ENCODE results near the gene ONECUT3.
"Not testable (repeated sequence)": the region's sequence is repeated elsewhere in the genome, so short reads cannot be mapped to it uniquely, and the experiment has no call there.

ONECUT3 gene

GRCh38 chr19:1758959-1759903 is 5.9 kb downstream of the ONECUT3 start:
- FAIRE-seq, result no peak

GRCh38 chr19:1760020-1760419 is 6.7 kb downstream of the ONECUT3 start:
- DNase-seq (ENCODE audit: insufficient read length) (no peak), FAIRE-seq (no peak)
- TF ChIP-seq POLR2A (IDR thresholded peaks at IDR 0.05; ENCODE audit: low read depth, low read length), result no peak

More at GRCh38 chr19:1758959-1759903, 5.9 kb downstream of the ONECUT3 start:
- TF ChIP-seq POLR2AphosphoS5 (IDR thresholded peaks at IDR 0.05; ENCODE audit: low read depth, low read length) (no peak), POLR2A (IDR thresholded peaks at IDR 0.05; ENCODE audit: low read depth, low read length) (no peak), TAF1 (IDR thresholded peaks at IDR 0.05; ENCODE audit: borderline replicate concordance, low read depth, low read length) (no peak)
- no peak for DNase-seq (ENCODE audit: insufficient read length)

GRCh38 chr19:1760786-1761527 is 7.7 kb downstream of the ONECUT3 start:
- FAIRE-seq; DNase-seq (ENCODE audit: insufficient read length): not testable (repeated sequence)

DNA sequence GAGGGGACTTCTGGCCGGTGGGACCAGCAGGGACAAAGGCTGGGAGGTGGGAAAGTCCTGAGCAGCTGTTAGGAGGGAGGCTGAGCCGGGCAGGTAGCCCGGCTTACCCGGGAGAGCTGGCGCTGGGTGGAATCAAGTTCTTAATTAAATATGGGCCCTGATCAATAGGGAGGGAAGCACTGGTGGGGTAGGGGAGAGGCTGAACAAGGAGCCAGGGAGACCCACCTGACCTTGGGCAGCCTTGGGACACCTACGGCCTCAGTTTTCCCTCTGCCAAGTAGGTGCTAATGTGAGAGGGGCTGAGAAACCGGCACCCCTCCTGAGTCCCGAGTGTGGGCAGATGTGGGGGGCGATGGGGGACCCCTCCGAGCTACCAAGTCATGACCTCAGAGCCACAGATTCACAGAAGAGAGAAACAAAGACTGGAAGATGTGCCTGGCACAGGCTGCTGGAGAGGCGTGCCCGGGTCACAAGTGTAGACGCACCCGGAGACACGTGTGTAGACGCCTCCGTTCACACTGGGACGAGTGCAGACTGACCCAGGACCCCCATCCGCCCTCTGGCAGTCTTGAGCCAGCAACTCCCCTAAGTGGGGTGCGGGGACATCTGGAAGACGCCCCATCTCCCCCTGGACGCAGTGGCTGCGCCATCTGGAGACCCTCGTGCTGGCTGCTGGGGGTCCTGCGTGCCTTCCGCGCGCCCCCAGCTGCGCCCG is 8.4 kb downstream of the ONECUT3 start:
- no peak for FAIRE-seq
- TF ChIP-seq POLR2AphosphoS5 (IDR thresholded peaks at IDR 0.05; ENCODE audit: low read depth, low read length) (no peak), POLR2A (IDR thresholded peaks at IDR 0.05; ENCODE audit: low read depth, low read length) (no peak), TAF1 (IDR thresholded peaks at IDR 0.05; ENCODE audit: borderline replicate concordance, low read depth, low read length) (no peak)
- DNase-seq (ENCODE audit: insufficient read length), result no peak

- TF ChIP-seq POLR2A (IDR thresholded peaks at IDR 0.05; ENCODE audit: low read depth, low read length) (no peak), POLR2AphosphoS5 (IDR thresholded peaks at IDR 0.05; ENCODE audit: low read depth, low read length) (no peak), TAF1 (IDR thresholded peaks at IDR 0.05; ENCODE audit: borderline replicate concordance, low read depth, low read length) (no peak)
- FAIRE-seq, result no peak
These were observed 9.2 kb downstream of the ONECUT3 start for GRCh38 chr19:1762243-1763117.

DNA sequence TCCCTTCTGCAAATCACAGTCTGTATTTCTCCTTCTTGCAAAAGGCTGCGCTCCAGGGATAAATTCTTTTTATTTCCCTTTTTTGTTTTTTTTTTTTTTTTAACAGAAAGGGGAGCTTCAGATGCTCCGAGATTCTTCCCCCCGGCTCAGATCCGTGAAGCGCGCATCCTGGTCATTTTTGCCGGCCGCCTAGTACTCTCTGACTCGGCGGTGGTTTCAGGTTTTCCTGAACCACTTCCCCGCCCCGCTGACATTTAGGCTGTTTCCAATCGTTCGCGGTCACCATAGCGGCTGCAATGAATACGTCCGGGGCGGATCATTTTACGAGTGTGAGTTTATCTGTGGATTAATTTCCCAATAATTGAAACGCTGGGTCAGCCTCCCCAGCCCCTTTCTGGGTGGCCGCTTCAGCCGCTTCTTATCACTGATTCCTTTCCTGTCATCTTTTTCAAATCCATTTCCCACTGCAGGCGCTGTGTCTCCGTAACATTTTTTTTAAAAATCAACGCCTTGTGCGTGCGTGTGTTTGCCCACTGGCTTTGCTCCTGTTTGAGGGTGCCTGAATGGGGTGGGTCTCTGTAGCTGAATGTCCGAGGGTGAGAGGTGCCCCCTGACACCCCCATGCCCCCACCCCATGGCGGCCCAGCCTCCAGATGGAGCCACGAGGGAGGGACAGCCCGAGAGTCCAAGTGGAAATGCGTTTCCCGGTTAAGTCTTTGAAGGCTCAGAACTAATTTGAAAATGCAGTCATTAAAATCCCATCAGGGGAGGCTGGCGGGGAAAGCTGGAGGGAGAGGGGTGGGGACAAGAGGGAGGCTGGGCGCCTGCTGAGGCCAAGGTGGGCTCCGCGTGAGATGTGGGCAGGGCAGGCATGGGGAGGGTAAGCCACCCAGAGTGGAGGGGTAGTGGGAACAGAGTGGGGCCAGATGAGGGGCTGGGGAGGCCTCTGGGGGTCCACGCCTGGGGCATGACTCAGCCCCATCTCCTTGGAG is 10.6 kb downstream of the ONECUT3 start:
- FAIRE-seq, result no peak
- DNase-seq (ENCODE audit: insufficient read length), result no peak
- no peak for TF ChIP-seq TAF1 (IDR thresholded peaks at IDR 0.05; ENCODE audit: borderline replicate concordance, low read depth, low read length)

More at GRCh38 chr19:1762243-1763117, 9.2 kb downstream of the ONECUT3 start:
- DNase-seq (ENCODE audit: insufficient read length), result no peak

DNA sequence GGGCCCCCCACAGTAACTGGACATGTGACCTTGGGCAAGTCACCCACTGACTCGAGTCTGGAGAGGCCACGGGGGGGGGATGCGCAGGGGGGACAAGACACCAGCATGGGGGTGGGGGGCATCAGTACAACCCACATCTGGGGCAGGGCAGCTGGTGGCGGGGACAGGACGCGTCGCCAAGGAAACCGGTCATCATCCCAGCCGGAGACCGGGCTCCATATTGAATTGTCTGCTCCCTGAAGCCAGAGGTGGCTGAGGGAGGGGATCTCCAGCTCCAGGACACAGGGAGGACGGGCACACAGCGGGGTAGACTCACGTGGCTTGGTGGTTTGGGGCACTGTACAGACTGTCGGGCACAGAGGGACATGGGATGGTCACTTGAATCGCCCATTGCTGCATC is 11.4 kb downstream of the ONECUT3 start:
- DNase-seq (ENCODE audit: insufficient read length) (no peak), FAIRE-seq (no peak)
- TF ChIP-seq POLR2AphosphoS5 (IDR thresholded peaks at IDR 0.05; ENCODE audit: low read depth, low read length) (no peak), TAF1 (IDR thresholded peaks at IDR 0.05; ENCODE audit: borderline replicate concordance, low read depth, low read length) (no peak), POLR2A (IDR thresholded peaks at IDR 0.05; ENCODE audit: low read depth, low read length) (no peak)

- no peak for FAIRE-seq
These were observed 12.1 kb downstream of the ONECUT3 start for GRCh38 chr19:1765232-1765903.

GRCh38 chr19:1765904-1766799 is 12.8 kb downstream of the ONECUT3 start:
- FAIRE-seq (no peak), DNase-seq (ENCODE audit: insufficient read length) (no peak)
- TF ChIP-seq POLR2A (IDR thresholded peaks at IDR 0.05; ENCODE audit: low read depth, low read length) (no peak), POLR2AphosphoS5 (IDR thresholded peaks at IDR 0.05; ENCODE audit: low read depth, low read length) (no peak), TAF1 (IDR thresholded peaks at IDR 0.05; ENCODE audit: borderline replicate concordance, low read depth, low read length) (no peak)

More at GRCh38 chr19:1765232-1765903, 12.1 kb downstream of the ONECUT3 start:
- TF ChIP-seq POLR2AphosphoS5 (IDR thresholded peaks at IDR 0.05; ENCODE audit: low read depth, low read length) (no peak), POLR2A (IDR thresholded peaks at IDR 0.05; ENCODE audit: low read depth, low read length) (no peak), TAF1 (IDR thresholded peaks at IDR 0.05; ENCODE audit: borderline replicate concordance, low read depth, low read length) (no peak)
- DNase-seq (ENCODE audit: insufficient read length), result no peak

Measured in GM12892 (cell line).